HL-60/S4 treated with phorbol 12-myristate 13-acetate at 8.2 ng/mL for 4 days and 3 days (cell line): ENCODE results near the gene CD55.

ENCODE experiments used
- in situ Hi-C: fragments of 300-500 bp; cut with MboI; formaldehyde crosslinking; loops from 2 replicates; pipeline ENCODE4 v1.15.0; 2022; ENCODE audit warnings: low sequenced_read_pairs

The CD55 gene

DNA sequence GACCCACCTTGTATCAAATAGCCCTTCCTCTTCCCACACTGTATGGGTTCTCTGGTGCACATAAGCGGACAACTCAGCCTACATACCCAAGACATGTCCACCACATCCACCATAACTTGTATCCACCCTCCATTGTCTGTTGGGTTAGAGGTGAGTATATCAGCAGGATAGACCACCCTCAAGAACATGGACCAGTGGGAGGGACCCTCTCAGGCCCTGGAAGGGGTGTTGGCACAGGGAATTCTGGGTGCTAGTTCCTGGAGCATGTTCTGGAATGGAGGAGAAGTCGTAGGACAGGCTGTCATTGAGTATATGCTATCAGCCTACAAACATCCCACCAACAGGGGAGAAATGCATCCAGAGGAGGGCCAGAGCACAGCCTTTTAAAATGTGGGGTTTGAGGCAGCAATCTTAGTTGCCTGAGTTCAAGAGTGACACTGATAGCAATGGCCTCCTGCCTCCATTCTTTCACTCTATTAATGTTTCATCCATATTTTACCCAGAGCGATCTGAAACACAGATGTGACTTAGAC, 7.5 kb downstream of the CD55 start:
- in situ Hi-C loops = no loop called here

DNA sequence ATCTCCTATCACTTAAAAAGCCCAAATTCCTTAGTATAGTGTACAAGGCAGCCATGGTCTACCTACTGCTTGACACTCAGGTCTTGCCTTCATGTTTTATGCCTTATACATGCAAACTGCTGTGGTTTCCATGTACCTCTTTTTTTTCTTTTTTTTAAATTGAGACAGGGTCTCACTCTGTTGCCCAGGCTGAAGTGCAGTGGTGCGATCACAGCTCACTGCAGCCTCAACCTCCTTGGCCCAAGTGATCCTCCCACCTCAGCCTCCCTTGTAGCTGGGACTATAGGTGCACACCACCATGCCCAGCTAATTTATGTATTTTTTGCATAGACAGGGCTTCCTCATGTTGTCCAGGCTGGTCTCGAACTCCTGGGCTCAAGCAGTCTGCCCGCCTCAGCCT, 8.0 kb downstream of the CD55 start:
- in situ Hi-C loops = no loop called here

DNA sequence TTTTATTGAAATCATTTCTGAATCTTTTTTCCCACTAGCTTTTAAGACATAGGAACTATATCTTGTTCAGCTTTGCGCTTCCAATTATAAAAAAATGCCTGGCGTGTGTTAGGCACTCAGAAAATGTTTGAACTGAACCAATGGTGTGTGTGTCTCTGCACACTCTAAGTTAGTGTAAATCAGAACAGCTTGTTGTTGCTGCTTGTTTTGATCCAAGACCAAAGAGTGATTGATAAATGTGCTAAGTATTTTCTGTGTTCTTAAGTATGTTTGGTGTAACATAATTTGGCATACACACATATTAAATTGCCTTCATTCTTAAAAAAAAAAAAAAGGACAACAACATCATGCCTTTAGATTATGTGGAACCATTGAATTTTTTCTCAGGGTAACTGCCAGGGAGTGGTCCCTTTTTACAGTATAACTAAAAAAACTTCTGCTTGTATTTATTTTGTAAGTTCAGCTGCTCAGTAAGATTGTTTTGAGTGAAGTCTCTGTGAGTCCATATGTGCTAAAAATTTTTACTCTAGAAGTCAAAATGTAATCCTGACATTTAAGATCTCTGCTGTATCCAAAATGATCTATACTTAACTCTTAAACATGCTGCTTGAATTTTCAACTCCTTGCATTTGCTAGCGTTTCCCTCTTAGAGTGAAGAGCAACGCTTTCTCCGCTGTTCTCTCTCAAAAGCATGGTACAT, 8.7 kb downstream of the CD55 start:
- in situ Hi-C loops = no loop called here

DNA sequence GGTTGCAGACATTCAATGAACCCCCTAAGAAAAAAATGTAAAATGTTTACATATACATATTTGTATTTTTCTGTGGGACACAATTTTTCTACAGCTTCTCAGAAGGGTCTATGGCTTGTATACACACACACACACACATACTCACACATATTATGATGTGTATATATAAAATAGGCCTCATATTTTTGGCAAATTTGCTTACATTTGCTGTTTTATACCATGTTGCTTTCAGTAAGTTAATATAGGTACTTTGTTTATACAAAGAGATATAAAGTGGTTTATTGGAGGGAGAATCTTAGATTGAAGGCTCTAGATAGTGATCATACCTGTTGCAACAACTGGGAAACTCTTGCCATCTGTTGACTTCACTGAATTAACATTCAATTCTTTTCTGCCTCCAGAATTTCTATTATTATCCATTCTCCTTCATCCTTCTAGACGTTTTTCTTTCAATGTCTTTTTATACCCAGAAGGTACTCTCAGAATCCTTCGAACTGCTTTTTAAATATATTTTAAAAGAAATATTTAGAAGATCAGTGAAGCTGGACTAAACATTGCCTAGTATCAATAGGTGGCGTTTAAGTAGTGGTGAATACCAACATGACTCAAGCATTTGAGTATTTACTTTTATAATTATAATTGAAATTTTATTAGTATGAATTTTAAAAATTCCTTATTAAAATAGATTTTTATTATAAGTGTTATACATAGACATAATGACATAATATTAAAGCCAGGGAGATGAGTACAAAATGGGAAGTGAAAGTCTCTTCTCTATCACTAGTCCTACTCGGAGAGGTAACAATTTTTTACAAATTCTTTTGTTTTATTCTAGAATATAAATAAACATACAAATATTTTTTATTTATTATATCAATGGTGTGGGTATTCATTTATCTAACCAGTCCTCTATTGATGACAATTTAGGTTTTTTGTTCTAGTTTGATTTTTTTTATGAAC, 10.2 kb downstream of the CD55 start:
- in situ Hi-C loops = no loop called here

DNA sequence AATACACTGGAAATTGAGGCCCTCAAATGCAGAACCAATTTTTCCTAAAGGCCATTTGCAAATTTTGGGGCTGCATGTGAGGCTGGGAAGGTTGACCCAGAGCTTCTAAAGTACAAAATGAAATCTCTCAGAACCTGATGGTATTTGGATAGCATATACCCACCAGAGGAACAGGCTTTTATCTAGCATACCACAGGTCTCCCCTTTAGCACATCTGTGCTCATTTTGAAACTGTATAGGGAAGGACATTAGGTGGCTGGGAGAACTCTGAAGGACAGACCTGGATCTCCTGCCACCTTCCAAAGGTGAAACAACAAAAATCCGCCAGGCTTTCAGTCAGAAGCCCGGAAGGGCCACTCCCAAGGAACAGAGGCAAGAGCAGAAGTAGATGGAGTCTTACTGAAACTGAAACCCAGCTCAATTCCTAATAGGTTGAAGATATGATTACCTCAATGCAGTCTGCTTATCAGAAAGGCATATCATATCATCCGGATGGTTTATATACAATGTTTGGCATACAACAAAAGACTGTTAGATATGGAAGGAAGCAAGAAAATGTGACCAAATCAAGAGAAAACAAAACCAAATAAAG, 11.6 kb downstream of the CD55 start:
- in situ Hi-C loops = no loop called here

DNA sequence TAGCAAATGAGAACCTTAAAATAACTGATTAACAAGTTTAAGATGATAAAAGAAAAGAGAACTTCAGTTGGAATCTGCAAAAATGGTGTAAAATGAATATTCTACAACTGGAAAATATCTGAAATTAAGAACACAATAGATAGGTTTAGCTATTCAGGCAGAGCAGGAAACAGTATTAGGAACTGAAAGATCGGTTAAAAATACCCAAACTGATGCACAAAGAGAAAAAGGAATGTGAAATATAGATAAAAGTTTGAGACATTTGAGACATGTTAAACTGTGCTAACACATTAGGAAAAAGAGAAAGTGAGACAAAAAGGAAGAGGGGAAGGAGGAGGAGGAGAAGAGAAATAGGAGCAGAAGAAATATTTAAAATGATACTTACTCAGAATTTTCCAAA, 12.1 kb downstream of the CD55 start:
- in situ Hi-C loops = no loop called here

DNA sequence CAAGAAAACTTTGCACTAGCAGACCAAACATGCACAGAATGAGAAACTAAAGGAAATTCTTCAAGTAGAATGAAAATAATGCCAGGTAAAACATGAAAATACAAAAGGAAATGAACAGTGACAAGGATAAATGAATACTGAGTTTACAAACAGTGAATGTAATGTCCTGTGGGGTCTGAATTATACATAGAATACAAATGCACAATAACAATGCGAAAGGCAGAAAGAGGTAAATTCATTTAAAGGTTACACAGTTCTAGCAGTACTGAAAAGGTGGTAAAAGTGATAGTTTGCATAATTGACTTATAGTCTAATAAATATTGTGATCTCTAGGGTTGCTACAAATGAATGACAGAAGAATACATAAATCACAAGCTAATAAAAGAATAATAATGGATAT, 12.9 kb downstream of the CD55 start:
- in situ Hi-C loops = no loop called here

DNA sequence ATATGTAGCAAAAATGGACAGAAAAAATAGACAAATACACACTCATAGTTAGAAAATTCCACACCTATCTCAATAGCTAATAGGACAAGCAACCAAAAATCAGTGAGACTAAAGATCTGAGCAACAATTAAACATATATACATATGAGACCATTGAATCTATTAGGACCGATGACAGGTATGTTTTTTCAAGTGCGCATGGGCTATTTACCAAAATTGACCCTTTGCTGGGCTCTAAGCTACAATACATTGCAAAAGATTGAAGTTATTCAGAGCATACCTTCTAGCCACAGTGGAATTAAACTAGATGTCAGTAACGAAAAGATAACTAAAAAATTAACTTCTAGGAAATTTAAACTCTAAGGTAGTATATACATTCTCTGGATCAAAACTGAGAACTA, 13.7 kb downstream of the CD55 start:
- in situ Hi-C loops = no loop called here

DNA sequence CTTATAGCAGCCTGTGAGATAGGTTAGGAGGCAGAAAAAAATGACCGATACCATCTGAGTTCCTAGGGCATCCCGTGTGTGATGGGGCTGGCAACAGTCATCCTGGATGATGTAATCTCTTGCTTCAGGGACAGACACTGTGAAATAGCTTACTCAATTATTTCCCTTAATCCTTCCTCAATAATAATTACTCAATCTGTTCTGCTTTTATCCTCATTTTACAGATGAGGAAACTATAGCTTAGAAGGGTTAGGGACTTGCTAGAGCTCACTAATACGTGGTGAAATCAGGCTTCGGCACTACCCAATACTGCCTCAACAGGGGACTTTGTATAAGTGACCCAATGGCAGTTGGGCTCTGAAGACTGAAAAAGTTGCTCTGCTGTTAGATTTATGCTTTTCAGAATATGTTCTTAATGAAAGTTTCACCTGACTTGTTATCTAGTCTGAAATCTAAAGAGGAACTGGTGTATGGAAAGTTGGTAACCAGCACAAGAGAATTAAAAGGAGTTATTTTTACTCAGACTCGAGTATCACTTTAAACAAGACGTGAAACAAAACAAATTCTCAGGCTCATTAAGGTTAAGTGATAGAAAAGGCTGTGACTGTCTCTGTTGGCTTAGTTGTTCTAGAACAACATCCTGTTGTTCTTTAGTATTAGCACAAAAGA, 14.4 kb downstream of the CD55 start:
- in situ Hi-C loops = no loop called here

DNA sequence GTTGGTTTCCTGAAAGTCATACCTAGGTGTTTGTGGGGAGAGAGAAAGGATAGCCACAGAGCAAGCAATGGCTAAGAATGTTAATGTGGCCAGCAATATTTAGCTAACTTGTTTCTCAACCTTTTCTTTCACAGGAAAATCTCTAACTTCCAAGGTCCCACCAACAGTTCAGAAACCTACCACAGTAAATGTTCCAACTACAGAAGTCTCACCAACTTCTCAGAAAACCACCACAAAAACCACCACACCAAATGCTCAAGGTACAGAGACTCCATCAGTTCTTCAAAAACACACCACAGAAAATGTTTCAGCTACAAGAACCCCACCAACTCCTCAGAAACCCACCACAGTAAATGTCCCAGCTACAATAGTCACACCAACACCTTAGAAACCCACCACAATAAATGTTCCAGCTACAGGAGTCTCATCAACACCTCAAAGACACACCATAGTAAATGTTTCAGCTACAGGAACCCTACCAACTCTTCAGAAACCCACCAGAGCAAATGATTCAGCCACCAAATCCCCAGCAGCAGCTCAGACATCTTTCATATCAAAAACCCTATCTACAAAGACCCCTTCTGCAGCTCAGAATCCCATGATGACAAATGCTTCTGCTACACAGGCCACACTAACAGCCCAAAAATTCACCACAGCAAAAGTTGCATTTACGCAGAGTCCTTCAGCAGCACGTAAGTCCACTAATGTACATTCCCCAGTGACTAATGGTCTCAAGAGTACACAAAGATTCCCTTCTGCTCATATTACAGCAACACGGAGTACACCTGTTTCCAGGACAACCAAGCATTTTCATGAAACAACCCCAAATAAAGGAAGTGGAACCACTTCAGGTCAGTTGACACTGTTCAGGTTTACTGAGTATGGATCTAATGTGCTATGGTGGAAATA, 15.3 kb downstream of the CD55 start:
- in situ Hi-C loops = no loop called here

DNA sequence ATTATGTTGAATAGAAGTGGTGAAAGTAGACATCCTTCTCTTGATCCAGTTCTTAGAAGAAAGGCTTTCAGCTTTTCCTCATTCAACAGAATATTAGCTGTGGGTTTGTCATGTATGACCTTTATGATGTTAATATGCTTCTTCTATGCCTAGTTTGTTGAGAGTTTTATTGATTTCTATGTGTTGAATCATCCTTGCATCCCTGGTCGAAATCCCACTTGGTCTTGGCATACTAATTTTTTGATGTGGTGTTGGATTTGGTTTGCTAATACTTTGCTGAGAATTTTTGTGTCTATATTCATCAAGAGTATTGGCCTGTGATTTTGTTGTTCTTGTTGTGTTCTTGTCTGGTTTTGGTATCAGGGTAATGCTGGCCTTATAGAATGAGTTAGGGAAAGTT, 20.9 kb downstream of the CD55 start:
- in situ Hi-C loops = no loop called here

DNA sequence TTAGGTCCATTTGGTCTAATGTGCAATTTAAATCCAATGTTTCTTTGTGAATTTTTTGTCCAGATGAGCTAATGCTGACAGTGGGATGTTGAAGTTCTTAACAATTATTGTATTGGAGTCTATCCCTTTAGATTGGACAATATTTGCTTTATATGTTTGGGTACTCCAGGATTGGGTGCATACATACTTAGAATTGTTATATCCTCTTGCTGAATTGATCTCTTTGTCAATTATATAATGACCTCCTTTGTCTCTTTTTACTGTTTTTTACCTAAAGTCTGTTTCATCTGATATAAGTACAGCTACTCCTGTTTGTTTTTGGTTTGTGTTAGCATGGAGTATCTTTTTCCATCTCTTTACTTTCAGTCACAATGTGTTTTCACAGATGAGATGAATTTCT, 22.2 kb downstream of the CD55 start:
- in situ Hi-C loops = no loop called here

DNA sequence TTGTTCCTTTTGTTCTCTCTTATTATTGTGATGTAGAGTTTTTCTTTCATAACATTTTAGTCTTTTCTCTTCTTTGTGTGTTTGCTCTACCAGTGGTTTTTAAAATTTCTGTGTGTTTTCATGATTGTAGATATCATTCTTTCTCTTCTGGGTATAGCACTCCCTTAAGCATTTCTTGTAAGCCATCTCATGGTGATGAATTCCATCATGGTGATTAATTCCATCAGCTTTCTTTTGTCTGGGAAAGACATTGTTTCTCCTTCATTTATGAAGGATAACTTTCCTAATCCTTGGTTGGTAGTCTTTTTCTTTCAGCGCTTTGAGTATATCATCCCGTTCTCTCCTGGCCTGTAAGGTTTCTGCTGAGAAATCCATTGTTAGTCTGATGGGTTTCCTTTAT, 22.7 kb downstream of the CD55 start:
- in situ Hi-C loops = no loop called here

DNA sequence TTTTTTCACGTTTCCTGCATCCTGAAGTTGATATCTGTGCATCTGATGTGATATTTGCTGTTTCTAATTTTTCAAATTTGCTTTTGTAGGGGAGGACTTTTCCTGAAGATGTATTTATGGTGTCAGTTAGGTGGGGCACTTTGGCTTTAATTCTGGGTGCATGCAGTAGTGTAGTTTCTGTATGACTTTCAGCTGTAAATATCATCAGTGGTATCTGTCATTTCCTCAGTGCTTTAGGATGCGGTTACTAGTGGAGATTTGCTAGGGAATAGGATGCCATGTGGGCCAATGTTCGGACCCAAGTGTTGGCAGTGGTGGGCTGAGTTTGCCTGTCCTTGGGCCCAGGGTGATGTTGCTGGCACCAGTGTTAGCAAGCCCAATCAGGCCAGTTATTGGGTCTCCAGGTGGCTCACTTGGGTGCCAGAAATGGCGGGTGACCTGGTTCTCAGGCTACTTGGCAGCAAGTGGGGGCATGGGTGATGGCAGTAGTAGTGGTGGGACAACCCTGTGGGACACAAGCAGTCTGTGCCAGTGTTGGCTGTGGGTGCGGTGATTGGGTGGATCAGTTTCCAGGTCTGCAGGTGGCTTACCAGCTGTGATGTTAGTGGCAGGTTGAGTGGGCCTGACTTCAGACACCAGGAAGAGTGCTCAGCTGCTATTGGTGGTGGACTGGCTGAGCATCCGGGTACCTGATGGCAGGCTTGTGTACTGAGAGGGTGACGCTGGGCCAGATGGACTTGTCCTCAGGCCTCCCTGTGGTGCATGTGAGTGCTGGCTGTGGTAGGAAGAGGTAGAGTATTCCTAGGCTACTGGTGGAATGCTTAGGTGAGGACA, 24.4 kb downstream of the CD55 start:
- in situ Hi-C loops = no loop called here

DNA sequence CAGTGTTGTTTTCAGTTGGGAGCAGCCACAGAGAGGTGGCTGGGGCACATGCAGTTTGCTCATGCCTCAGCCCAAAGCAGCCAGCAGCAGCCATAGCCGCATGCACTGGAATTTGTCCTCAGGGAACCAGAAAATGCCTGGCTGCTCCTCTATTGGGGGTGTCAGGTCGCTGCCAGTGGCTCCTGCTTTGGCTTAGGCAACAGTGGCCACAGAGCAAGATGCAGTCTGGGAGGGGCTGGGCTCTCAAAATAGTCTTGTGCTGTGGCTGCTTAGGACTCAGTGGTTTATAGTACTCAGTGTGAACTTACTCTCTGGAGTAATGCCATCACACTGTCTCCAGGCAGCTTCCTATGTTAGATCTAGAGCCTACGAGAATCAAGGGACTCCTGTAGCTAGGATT, 25.0 kb downstream of the CD55 start:
- in situ Hi-C loops = no loop called here

DNA sequence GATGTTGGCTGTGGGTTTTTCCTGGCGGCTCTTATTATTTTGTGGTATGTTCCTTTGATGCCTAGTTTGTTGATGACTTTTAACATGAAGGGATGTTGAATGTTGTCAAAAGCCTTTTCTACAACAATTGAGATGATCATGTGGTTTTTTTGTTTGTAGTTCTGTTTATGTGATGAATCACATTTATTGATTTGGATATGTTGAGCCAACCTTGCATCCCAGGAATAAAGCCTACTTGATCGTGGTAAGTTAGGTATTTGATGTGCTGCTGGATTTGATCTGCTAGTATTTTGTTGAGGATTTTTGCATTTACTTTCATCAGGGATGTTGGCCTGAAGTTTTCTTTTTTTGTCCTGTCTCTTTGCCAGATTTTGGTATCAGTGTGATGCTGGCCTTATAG, 28.5 kb downstream of the CD55 start:
- in situ Hi-C loops = no loop called here

DNA sequence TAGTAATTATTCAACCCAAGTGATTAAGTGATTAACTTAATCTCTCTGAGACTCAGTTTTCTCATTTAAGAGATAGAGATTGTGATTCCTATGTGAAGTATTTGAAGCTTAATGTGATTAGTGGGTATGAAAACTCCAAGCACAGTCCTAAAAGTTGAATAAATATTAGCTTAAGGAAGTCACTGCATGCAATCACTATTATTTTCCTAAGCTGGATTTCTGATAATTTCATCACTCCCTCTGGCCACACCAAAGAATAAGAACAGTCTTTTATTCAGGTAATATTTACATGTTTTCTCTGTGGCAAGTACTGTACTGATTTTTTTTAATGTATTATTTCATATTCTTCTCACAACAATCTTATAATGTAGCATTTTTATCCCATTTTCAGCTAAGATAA, 31.1 kb downstream of the CD55 start:
- in situ Hi-C loops = no loop called here

DNA sequence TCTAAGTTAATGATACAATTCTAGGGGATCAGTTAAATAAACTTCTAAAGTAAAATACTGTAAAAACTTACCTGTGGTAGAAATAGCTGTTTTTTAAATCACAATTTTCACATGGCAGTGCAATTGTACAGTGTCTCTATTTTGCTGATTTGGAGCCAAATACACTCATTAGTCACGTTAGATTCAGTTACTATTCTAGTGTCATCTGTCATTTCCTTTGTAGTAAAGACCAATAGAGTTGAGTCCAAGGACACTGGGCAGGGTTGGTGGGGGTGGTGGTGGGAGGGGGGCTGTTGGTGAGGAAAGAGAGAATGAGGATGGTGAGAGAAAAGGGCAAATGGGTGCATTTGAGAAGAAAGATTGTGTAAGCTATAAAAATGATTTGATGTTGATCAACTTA, 33.6 kb downstream of the CD55 start:
- in situ Hi-C loops = no loop called here
